RKO (cell line): ENCODE data around the gene NTRK3.

Experiments used
- DNase-seq: peaks from one replicate; pipeline ENCODE4 v3.0.0-alpha.2; 2016; ENCODE audit warnings: low spot score

Gene NTRK3

DNA sequence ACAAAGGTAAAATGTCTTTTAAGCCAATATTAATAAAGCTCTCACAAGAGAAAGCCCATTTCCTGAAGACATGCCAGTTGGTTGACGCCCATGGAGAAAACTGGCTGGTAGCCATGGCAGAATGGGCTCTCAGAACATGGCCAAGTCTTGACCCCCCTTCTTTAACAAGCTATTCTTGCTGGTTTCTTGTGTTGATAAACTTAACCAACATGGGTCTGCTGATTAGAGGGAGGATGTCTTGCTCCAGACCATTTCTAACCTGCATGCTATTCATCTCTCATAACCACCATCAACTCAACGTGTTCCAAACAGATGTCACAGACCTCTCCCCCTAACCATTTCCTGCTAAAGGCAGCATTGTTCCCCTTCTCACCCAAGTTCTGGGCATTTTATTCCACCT lies 25.7 kb downstream of the NTRK3 start:
- DNase-seq: no peak

- no peak for DNase-seq
Measured at GRCh38 chr15:88225461-88225860, 31.1 kb downstream of the NTRK3 start.

- no peak for DNase-seq
Measured at GRCh38 chr15:88223084-88223483, 33.5 kb downstream of the NTRK3 start.

- no peak for DNase-seq
Measured at GRCh38 chr15:88221836-88222235, 34.7 kb downstream of the NTRK3 start.

GRCh38 chr15:88220443-88221335 lies 35.9 kb downstream of the NTRK3 start:
- no peak for DNase-seq

- no peak for DNase-seq
Measured at GRCh38 chr15:88219623-88220022, 36.9 kb downstream of the NTRK3 start.

DNA sequence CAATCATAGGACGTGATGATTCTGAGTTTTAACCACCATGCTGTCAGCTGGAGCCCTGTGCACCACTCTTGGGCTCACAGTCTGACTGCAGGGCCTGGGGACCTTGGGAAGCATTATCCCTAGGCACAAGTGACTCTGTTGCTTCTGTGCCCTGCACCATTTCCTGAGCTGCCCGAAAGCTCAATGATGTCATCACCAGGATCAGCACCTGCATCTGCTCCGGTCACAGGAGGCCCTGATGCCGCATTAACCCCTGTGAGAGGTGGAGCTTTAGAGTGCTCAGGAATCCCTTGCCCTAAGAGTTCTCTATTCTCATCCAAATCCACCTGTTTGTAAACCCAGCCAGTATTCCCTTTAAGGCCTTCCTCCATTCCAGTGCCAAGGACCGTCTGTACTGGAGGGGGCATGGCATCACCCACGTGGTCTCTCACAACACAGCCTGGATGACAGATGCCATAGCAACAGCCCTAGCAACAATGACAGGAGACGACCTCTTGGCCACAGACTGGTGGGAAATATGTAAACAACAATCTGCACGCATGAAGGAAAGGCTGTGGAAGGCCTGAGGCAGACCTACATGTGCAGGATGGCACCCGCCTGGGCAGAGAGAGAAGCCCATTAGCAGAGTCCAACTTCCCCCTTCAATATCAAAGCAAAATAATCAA lies 37.9 kb downstream of the NTRK3 start:
- no peak for DNase-seq

GRCh38 chr15:88215066-88215648 lies 41.4 kb downstream of the NTRK3 start:
- DNase-seq: no peak

DNA sequence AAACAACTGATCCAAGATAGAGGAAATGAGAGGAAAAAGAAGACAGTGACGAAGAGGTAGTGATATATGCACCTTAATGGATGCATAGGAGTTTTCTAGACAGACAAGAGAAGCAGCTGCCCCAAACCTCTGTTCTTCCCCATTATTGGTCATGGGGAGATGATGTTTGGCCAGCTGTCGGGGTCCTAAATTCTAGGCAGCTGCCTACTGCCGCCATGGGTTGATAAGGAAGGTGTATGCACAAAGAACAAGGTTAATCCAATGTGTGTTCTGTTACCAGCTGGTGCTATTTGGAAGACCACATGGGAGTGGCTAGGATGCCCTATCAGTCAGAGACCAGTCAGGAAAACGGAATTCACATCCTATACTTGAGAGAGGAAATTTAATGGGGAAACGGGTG lies 47.4 kb downstream of the NTRK3 start:
- no peak for DNase-seq

- no peak for DNase-seq
Measured at GRCh38 chr15:88208396-88208795, 48.1 kb downstream of the NTRK3 start.

DNA sequence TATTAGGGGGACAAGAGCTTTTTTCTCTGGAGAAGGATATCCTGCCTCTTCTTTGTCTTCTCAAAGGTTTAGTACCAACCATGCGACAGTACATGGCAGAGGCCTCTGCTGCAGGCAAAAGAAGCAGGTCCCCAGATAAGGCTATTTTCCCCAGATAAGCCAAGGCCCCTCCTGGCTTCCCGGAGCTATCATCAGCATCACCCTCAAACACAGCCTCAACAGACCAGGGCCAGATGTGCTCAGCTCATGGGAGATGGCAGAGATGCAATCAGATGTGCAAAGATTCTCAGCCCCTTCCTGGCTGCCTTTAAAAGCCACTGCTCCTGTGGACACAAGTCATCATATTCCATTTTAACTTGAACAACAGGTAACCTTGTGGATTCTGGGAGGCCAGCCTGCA lies 49.0 kb downstream of the NTRK3 start:
- no peak for DNase-seq

DNA sequence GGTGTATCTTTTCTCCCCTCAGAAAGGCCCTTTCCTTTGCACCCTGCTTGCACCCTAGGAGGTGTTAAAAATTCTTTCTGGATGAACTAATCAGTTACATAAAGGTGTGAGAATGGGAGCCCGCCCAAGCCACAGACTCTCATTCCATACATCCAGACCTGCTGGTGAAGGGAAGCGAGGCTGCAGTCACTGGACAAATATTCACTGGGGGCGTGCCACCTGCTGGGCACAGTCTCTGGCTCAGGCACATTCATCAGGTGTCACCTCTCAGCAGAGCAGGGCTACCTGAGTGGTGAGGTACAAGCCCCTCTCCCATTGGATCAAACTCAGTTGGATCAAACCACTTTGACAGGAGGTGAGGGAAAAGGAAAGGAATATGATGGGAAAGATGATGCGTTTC lies 52.0 kb downstream of the NTRK3 start:
- DNase-seq: no peak

DNA sequence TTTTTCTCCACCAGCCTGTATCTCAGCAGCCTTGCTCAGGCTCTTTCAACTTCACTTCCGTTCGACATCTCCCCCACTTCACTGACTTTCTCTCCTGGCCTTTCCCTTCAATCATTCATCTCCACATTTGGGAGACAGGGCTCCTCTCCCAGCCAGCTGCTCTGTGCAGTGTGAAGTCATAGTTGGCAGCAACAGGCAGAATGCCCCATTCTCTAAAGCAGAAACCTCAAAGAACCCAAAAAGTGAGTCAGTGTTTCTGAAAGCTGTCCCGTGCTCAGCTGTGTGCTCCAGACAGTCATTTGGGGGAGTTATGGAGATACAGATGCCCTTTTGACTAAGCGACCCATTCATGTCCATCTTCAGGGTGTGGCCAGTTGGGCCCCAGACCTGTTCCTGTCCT lies 54.3 kb downstream of the NTRK3 start:
- DNase-seq: no peak

- DNase-seq: no peak
Measured at GRCh38 chr15:88201207-88201606, 55.3 kb downstream of the NTRK3 start.

DNA sequence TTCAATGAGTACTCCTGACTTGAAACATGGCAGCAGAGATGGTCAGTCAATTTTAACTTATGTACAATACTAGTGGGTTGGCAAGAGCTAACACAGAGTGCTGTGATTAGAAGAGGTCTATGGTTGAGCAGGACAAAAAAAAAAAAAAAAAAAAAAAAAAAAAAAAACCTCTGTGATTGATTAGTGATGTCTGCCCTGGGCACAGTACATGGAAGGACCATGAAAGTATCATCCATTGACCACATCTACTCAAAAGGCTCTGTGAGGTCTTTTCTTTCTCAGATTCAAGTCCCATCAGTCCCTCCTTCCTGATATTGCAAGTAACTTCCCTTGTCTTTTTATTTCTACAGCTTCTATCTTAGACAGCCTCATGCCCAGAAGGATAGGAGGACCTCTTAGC lies 59.6 kb downstream of the NTRK3 start:
- DNase-seq: no peak

DNA sequence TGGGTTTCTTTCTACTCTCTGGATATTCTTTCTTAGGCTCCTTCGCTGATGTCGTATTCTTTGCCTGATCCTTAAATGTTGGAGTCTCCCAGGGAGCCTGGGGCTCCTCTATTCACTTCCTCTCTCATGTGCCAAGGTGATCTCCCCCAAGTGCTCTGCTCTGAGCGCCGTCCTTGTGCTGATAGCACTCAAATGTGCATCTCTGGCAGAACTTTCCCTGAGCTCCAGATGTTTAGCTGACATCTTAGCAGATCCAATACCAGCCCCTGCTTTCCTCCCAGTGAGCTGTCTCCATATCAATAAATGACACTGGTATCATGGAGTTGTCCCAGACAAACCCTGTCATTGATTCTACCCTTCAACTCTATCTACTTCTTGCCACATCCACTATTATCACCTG lies 62.4 kb downstream of the NTRK3 start:
- no peak for DNase-seq

GRCh38 chr15:88193415-88193814 lies 63.1 kb downstream of the NTRK3 start:
- no peak for DNase-seq

- no peak for DNase-seq
Measured at GRCh38 chr15:88191812-88192165, 64.8 kb downstream of the NTRK3 start.

DNA sequence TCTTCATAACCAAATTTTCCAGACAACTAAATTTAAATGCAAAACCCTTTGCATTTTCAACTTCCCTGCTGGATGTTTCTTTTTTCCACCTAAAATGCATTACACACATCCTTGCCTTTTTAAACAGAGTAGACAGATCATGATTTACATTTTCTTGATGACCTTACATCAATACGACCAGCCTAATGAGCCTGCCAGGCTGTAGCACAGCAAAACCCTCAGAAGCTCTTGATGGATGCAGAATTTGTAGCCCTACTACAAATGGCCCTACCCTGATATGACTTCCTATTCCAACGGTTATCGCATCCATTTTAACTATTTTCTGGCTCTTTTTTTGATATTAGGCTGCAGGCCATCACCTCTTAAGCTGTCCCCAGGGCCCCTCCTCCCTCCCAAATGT lies 66.3 kb downstream of the NTRK3 start:
- no peak for DNase-seq

- DNase-seq: no peak
Measured at GRCh38 chr15:88188300-88188699, 68.2 kb downstream of the NTRK3 start.

GRCh38 chr15:88187195-88187594 lies 69.3 kb downstream of the NTRK3 start:
- DNase-seq: no peak

DNA sequence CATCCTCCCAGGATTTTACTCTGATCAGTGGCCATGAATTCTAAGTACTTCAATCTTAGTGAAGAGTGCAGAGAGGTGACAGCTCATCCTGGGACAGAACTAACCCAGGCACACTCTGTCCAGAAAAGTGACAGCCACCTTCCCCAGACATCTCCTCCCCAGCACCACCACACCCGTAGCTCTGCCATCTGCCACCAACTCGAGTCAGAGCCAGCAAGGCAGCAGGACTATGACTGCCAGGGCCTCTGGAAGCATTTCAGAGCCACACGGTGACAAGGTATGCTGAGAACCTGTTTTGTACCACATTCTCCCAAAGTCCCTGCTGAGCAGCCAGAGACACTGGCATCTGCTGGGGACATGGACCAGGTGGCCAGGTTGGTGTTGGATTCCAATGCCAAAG lies 71.0 kb downstream of the NTRK3 start:
- DNase-seq: no peak

DNA sequence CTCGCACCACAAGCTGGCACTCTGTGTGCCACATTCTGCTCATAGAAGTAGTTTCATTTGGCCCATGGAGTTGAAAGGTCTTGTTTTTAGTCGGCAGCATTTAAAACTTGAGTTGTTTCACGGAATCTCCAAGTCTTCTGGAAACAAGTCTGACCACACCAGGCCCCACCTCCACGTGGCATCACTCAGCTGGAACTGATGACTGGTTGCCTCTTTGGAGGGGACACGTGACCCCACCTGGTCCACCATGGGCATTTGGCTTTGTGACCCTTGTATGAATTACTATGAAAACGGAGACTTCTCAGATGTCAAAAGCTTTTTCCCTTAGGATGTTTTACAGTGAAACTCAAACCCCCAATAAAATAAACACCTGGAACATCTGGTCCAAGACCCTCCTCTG lies 74.9 kb downstream of the NTRK3 start:
- DNase-seq: no peak
